ENCODE measurements around the gene SPC24. TPM values are rescaled to one million over a fixed set of nuclear protein-coding genes. Genes with fewer than 3 reads are reported as not detected.

Gene SPC24
- total and polyA plus RNA-seq, 9 of the 15 experiments (the other 6 are each of a cell fraction or from before 2014, with no cell fraction given), result 18.2 to 154 (median 60.9) TPM

- TF ChIP-seq, protein P1, sequence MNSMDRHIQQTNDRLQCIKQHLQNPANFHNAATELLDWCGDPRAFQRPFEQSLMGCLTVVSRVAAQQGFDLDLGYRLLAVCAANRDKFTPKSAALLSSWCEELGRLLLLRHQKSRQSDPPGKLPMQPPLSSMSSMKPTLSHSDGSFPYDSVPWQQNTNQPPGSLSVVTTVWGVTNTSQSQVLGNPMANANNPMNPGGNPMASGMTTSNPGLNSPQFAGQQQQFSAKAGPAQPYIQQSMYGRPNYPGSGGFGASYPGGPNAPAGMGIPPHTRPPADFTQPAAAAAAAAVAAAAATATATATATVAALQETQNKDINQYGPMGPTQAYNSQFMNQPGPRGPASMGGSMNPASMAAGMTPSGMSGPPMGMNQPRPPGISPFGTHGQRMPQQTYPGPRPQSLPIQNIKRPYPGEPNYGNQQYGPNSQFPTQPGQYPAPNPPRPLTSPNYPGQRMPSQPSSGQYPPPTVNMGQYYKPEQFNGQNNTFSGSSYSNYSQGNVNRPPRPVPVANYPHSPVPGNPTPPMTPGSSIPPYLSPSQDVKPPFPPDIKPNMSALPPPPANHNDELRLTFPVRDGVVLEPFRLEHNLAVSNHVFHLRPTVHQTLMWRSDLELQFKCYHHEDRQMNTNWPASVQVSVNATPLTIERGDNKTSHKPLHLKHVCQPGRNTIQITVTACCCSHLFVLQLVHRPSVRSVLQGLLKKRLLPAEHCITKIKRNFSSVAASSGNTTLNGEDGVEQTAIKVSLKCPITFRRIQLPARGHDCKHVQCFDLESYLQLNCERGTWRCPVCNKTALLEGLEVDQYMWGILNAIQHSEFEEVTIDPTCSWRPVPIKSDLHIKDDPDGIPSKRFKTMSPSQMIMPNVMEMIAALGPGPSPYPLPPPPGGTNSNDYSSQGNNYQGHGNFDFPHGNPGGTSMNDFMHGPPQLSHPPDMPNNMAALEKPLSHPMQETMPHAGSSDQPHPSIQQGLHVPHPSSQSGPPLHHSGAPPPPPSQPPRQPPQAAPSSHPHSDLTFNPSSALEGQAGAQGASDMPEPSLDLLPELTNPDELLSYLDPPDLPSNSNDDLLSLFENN (IDR thresholded peaks at IDR 0.05; ENCODE audit: low read depth in 2 of 2, low read length in 2 of 2), result peak in 1 of 2 experiments; percentile 50; a peak in 1 of 4 replicates
- peak; percentile 91; the same call in 1 of the 2 replicates for TF ChIP-seq NFRKB (IDR thresholded peaks at IDR 0.05; ENCODE audit: low read depth)
- TF ChIP-seq MAFK (IDR thresholded peaks at IDR 0.05; ENCODE audit: low read length), result peak; percentile 2; the same call in 1 of the 2 replicates
- TF ChIP-seq, protein P2, sequence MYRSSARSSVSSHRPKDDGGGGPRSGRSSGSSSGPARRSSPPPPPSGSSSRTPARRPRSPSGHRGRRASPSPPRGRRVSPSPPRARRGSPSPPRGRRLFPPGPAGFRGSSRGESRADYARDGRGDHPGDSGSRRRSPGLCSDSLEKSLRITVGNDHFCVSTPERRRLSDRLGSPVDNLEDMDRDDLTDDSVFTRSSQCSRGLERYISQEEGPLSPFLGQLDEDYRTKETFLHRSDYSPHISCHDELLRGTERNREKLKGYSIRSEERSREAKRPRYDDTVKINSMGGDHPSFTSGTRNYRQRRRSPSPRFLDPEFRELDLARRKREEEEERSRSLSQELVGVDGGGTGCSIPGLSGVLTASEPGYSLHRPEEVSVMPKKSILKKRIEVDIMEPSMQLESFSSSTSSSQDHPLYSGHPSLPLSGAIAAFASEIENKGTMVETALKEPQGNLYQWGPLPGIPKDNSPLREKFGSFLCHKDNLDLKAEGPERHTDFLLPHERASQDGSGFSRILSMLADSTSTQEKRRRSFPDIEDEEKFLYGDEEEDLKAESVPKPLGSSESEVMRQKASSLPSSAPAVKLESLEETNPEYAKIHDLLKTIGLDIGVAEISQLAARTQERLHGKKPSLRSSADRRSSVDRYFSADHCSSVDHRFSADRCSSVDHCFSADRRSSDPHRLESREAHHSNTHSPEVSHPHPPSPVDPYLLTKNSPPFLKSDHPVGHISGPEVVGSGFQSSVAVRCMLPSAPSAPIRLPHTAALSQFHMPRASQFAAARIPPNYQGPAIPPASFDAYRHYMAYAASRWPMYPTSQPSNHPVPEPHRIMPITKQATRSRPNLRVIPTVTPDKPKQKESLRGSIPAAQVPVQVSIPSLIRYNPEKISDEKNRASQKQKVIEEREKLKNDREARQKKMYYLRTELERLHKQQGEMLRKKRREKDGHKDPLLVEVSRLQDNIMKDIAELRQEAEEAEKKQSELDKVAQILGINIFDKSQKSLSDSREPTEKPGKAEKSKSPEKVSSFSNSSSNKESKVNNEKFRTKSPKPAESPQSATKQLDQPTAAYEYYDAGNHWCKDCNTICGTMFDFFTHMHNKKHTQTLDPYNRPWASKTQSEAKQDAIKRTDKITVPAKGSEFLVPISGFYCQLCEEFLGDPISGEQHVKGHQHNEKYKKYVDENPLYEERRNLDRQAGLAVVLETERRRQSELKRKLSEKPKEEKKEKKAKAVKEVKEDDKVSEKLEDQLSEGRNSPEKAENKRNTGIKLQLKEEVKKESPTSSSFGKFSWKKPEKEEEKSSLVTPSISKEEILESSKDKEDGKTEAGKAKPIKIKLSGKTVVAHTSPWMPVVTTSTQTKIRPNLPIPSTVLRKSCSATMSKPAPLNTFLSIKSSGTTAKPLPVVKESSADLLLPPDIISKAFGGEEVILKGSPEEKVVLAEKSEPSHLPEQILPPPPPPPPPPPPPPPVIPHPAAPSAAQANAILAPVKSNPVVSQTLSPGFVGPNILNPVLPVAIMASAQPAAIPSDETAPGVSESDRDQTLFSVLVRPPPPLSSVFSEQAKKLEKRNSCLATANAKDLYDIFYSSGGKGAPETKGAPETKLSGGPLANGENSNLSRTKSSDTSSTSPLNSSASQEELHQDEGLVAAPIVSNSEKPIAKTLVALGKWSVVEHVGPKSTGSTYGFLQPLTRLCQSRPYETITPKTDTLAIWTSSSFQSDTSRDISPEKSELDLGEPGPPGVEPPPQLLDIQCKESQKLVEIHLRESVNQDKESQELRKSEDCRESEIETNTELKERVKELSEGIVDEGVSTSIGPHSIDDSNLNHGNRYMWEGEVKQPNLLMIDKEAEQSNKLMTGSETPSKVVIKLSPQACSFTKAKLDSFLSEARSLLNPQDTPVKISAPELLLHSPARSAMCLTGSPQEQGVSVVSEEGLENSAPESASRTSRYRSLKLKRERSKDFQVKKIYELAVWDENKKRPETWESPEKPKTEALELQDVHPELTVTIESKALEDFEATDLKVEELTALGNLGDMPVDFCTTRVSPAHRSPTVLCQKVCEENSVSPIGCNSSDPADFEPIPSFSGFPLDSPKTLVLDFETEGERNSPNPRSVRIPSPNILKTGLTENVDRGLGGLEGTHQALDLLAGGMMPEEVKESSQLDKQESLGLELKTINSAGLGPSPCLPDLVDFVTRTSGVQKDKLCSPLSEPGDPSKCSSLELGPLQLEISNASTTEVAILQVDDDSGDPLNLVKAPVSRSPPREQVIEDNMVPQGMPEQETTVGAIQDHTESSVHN (IDR thresholded peaks at IDR 0.05; ENCODE audit: borderline replicate concordance in 1 of 2, low read depth in 1 of 2), result no peak
- no peak for TF ChIP-seq ARHGAP35 (IDR thresholded peaks at IDR 0.05; ENCODE audit: partially characterized antibody)
- TF ChIP-seq ZBTB43 (CRISPR knock-in tag; IDR thresholded peaks at IDR 0.05), result peak; percentile 52; the same call in 1 of the 2 replicates
- no peak for TF ChIP-seq ZNF445 (CRISPR knock-in tag; IDR thresholded peaks at IDR 0.05; ENCODE audit: low read depth)
- no peak for TF ChIP-seq CBX1 (IDR thresholded peaks at IDR 0.05; ENCODE audit: low read depth)
- TF ChIP-seq HBP1 (CRISPR knock-in tag; IDR thresholded peaks at IDR 0.05), result 0 out of 2 replicates have a peak, but pooled peaks have one; percentile 78
- peak; percentile 65 for TF ChIP-seq HNRNPLL (IDR thresholded peaks at IDR 0.05; ENCODE audit: low read depth, low read length, poor library complexity, severe bottlenecking)
- TF ChIP-seq KHSRP (IDR thresholded peaks at IDR 0.05), result no peak
- TF ChIP-seq GTF2E2 (tag; IDR thresholded peaks at IDR 0.05), result peak; percentile 94; the same call in 1 of the 2 replicates
These were observed at the start of gene SPC24 (continued) for GRCh38 chr19:11155373-11156120.
